SH-SY5Y (cell line): ENCODE results near the gene RYR3.

ENCODE experiments used
- GATA2 ChIP-seq: IDR thresholded peaks from 2 replicates; pipeline ENCODE4 v1.6.1; 2011; ENCODE audit warnings: mild to moderate bottlenecking, low read depth, low read length
- GATA3 ChIP-seq: IDR thresholded peaks from 2 replicates; pipeline ENCODE4 v1.6.1; 2011; ENCODE audit warnings: low read depth, mild to moderate bottlenecking, low read length, moderate library complexity

GRCh38 chr15:33831646-33832045 lies 520.9 kb downstream of the RYR3 start:
- TF ChIP-seq GATA2 (no peak), GATA3 (no peak)
